ENCODE measurements around the gene TDRD9.

The TDRD9 gene

GRCh38 chr14:104023325-104024055, 95.2 kb downstream of the TDRD9 start:
- DNase-seq (ENCODE audit: low read depth, low spot score) = no peak

GRCh38 chr14:104025534-104025933, 97.3 kb downstream of the TDRD9 start:
- DNase-seq (ENCODE audit: low read depth, low spot score) = no peak

DNA sequence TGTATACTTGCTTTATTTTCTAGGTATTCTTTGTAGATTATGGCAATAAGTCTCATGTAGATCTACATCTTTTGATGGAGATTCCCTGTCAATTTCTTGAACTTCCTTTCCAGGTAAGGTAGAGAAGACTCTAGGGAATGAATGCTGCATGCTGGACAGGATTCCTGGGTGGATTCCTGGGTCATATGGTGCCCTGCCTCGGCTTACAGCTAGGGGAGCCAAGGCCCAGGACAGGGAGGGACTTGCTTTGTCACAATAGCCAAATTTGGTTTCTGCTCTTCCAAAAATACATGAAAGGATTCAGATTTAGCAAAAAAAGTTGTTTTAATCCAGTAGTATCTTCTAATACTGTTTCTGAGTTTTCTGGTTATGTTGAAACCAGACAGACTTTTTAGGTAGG, 97.8 kb downstream of the TDRD9 start:
- DNase-seq (ENCODE audit: low read depth, low spot score) = no peak

DNA sequence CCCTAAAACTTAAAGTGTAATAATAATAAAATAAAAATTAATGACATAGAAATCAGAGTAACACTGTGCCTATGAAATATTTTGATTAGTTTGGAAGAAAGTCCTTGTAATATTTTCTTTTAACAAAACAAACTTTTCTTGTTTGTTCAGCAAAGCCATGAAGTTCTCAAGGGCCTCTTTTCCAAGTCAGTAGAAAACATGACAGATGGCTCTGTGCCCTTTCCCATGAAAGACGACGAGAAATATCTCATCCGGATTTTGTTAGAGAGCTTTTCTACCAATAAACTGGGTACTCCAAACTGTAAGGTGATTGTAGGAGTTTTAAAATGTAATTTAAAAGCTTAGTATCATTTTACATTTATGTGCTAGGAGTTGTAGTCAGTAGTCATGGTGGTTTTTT, 102.7 kb downstream of the TDRD9 start:
- DNase-seq (ENCODE audit: low read depth, low spot score) = no peak

DNA sequence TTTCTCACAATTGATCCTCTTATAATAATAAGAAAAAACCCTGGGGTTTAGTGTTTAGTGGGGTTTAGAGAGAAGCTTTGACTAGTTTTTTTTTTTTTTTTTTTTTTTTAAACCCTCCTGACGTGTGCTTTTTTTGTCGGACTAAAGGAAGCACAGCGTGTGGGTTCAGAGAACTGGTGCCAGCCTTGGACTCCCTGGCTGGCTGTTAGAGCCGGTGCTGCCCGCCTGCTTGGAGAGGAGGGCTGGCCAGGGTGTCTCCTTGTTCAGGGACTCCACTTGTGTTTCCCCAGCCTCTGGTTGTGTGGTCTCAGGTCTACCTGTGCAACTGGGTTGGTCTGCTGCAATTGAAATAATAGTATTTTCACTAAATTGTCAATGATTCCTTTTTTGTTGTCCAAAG, 103.1 kb downstream of the TDRD9 start:
- no peak for DNase-seq (ENCODE audit: low read depth, low spot score)

GRCh38 chr14:104034976-104035699, 106.9 kb downstream of the TDRD9 start:
- DNase-seq (ENCODE audit: low read depth, low spot score) = no peak

DNA sequence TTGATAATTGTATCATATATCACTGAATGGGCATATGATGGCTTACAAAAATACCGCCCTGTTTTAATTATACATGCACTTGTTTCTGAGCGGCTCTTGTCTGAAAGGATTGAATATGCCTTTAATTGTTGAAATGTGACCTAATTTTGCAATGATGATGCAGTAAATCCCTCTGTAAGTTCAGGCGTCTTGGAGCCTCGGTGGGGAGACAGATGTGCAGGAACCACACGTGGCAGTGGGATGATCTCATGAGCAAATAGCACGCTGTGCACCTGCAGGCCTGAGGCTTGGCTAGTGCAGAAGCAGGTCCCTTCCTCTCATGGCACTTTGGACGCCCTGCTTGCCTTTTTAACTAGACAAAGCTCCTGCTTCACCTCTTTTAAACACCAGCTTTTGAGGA, 108.0 kb downstream of the TDRD9 start:
- no peak for DNase-seq (ENCODE audit: low read depth, low spot score)

DNA sequence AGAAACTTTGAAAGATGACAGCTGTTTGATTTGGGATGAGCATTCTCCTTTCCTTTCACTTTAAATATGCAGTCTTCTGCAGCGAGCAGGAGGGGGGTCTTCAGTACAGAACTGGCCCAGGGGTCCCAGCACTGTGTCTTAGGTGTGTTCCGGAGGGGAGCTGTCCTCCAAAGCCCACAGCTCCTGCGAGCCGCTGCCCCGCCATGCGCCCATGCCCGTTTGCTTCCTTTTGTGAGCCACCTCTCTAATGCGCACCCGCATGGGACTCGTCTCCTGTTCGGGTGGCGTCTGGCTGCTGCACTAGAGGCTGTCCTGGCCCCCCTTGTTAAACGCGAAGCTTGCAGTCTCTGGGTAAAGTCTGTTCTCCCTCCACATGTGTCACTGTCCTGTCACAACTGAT, 108.8 kb downstream of the TDRD9 start:
- DNase-seq (ENCODE audit: low read depth, low spot score) = no peak

DNA sequence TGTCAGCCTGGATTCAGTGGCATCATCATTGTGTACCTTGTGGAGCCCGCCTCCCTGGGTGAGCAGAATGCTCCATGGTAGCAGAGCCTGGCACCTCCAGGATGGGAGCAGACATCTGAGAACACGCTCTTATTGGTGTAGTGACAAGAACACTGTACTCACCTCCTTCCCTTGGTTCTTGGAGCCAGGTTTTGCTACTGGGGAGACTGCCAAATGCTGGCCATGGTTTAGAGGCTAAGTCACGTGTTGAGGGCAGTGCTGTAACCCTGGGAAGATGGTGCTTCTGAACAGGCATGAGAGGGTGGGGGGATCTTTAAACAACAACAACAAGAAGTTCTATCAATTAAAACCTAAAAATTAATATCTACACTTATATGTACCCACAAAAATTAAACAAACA, 109.6 kb downstream of the TDRD9 start:
- no peak for DNase-seq (ENCODE audit: low read depth, low spot score)

DNA sequence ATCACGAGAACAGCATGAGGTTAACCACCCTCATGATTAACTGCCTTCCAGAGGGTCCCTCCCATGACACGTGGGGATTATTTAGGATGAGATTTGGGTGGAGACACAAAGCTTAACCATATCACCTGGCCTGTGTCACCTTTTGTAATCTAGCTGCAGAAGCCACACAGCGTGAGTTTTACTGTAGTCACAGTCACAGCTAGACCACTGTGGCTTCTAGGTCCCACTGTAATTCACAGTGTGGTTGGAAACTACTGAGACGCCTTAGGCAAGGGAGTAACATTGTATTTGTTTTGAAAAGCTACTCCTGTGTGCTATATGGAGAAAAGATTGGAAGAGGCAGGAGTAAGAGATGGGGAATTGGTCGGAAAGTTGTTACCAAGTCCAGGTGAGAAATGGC, 111.0 kb downstream of the TDRD9 start:
- no peak for DNase-seq (ENCODE audit: low read depth, low spot score)

DNA sequence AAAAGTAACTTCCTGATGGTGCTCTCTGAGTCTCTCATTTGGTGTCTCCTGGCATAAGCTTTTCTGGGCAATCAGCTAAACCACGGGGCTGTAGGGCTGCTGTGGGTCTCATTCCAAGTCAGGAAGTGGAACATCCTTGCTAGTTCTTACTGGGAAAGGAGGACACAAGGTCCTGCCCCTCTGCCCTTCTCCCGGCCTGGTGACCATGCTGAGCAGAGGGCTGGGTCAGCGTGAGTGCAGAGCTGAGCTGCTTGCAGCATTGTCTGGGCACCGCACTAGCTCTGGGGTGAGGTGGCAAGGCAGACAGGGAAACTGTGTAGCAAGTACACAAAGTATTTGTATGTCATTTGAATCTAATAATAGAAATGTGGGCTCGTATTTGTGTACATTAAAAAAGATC, 112.3 kb downstream of the TDRD9 start:
- DNase-seq (ENCODE audit: low read depth, low spot score) = no peak

DNA sequence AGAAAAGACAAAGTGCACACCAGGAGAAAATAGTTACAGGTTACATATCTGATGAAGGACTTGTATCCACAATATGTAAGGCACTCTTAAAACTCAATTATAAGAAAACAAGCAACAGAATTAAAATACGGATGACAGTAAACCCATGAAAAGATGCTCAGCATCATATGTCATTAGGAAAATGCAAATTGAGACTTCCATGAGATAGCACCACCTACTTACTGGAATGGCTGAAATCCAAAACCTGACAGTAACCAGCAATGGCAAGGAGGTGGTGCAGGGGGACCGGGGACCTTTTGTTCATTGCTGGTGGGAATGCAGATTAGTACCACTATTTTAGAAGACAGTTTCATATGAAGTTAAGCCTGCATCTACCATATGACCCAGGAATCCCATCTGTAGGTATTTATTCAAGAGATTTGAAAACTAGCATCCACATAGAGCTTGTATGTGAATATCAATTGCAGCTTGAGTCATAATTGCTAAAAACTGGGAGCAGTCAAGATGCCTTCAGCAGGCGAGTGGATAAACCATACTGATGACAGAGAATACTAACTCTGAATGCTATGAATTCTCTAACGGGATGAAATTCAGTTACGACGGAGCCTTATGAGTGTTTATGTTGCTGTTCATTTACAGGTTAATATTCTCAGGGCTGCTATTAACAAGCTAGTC, 113.3 kb downstream of the TDRD9 start:
- DNase-seq (ENCODE audit: low read depth, low spot score) = no peak

GRCh38 chr14:104044016-104044415, 115.8 kb downstream of the TDRD9 start:
- no peak for DNase-seq (ENCODE audit: low read depth, low spot score)

- no peak for DNase-seq (ENCODE audit: low read depth, low spot score)
Measured at GRCh38 chr14:104047761-104048160, 119.5 kb downstream of the TDRD9 start.

GRCh38 chr14:104048758-104049507, 120.7 kb downstream of the TDRD9 start:
- no peak for DNase-seq (ENCODE audit: low read depth, low spot score)

GRCh38 chr14:104049576-104050240, 121.5 kb downstream of the TDRD9 start:
- no peak for DNase-seq (ENCODE audit: low read depth, low spot score)

DNA sequence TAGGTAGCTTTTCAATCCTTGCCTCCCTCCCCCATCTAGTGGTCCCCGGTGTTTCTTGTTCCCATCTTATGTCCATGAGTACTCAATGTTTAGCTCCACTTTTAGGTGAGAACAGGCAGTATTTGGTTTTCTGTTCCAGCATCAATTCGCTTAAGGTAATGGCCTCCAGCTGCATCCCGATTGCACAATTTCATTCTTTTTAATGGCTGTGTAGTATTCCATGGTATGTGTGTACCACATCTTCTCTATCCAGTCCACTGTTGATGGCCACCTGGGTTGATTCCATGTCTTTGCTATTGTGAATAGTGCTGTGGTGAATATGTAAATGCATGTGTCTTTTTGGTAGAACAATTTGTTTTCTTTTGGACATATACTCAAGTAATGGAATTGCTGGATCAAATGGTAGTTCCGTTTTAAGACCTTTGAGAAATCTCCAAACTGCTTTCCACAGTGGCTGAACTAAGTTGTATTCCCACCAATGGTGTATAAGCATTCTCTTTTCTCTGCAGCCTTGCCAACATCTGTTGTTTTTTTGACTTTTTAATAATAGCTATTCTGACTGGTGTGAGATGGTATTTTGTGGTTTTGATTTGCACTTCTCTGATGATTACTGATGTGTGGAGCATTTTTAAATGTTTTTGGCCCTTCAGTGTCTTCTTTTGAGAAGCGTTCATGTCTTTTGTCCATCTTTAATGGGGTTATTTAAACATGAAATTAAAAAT, 123.0 kb downstream of the TDRD9 start:
- no peak for DNase-seq (ENCODE audit: low read depth, low spot score)

DNA sequence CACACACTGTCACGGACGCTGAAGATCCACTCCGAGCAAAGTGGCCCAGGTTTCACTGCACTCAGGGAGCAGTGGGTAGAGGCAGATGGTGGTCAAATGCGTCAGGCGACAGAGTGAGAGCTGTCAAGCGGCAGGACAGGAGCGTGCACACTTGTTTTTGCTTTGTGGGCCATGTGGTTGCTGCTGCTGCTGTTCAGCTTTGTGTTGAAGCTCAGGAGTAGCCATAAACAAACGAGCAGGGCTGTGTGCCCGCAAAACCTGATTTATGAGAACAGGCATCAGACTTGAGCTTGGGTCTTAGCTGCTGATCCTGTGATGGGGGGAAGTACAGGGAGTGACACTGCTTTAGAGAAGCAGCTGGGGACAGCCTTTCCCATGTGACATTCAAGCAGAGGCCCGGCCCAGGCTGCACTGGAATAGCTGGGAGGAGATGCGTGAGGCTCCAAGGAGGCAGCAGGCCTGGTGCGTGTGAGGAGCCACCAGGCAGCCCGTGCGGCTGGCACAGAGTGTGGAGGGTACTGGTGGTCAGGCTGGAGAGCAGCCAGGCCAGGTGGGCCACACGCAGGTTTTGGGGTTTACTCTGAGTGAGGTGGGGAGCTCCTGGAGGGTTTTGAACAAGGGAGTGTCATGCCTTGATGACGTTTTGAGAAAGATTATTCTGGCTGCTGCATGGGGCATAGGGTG, 126.1 kb downstream of the TDRD9 start:
- DNase-seq (ENCODE audit: low read depth, low spot score) = no peak

DNA sequence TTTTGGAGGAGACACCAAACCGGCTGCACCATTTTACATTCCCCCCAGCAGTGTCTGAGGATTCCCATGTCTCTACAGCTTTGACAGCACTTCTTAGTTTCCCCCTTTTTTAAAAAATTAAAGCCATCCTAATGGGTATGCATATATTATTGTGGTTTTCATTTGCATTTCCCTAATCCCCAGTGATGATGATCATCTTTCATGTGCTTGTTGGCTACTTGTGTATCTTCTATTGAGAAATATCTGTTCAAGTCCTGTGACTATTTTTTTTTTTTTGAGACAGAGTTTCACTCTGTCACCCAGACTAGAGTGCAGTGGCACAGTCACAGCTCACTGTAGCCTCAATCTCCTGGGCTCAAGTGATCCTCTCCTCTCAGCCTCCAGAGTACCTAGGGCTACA, 134.0 kb downstream of the TDRD9 start:
- DNase-seq (ENCODE audit: low read depth, low spot score) = no peak

- DNase-seq (ENCODE audit: low read depth, low spot score) = no peak
Measured at GRCh38 chr14:104064003-104064402, 135.7 kb downstream of the TDRD9 start.

Data from brain pericyte (primary cell).